ENCODE results near the gene TOMM20L.

Gene TOMM20L

GRCh38 chr14:58364316-58364715, 31.4 kb upstream of the TOMM20L start:
- TF ChIP-seq CTCF (IDR thresholded peaks at IDR 0.05; ENCODE audit: borderline replicate concordance, insufficient read depth, low read depth, low read length): no peak
- no peak overlapping the region for H3K4me3 ChIP-seq (ENCODE audit: low read depth, low read length)

GRCh38 chr14:58367296-58367695, 28.4 kb upstream of the TOMM20L start:
- H3K4me3 ChIP-seq (ENCODE audit: low read depth, low read length): no peak overlapping the region
- no peak for TF ChIP-seq CTCF (IDR thresholded peaks at IDR 0.05; ENCODE audit: borderline replicate concordance, insufficient read depth, low read depth, low read length)

GRCh38 chr14:58368956-58369355, 26.8 kb upstream of the TOMM20L start:
- no peak for TF ChIP-seq CTCF (IDR thresholded peaks at IDR 0.05; ENCODE audit: borderline replicate concordance, insufficient read depth, low read depth, low read length)

GRCh38 chr14:58376791-58377190, 18.9 kb upstream of the TOMM20L start:
- no peak overlapping the region for H3K4me3 ChIP-seq (ENCODE audit: low read depth, low read length)
- TF ChIP-seq CTCF (IDR thresholded peaks at IDR 0.05; ENCODE audit: borderline replicate concordance, insufficient read depth, low read depth, low read length): no peak

More at GRCh38 chr14:58368956-58369355, 26.8 kb upstream of the TOMM20L start:
- no peak overlapping the region for H3K4me3 ChIP-seq (ENCODE audit: low read depth, low read length)

- TF ChIP-seq CTCF (IDR thresholded peaks at IDR 0.05; ENCODE audit: borderline replicate concordance, insufficient read depth, low read depth, low read length): no peak
- no peak overlapping the region for H3K4me3 ChIP-seq (ENCODE audit: low read depth, low read length)
These were observed 4.9 kb upstream of the TOMM20L start for GRCh38 chr14:58390830-58391229.

- no peak for TF ChIP-seq CTCF (IDR thresholded peaks at IDR 0.05; ENCODE audit: borderline replicate concordance, insufficient read depth, low read depth, low read length)
- H3K4me3 ChIP-seq (ENCODE audit: low read depth, low read length): peak overlapping the region; percentile 40
These were observed 243 bp upstream of the TOMM20L start for GRCh38 chr14:58395562-58395811.

GRCh38 chr14:58397156-58397555, 1.4 kb downstream of the TOMM20L start:
- no peak for TF ChIP-seq CTCF (IDR thresholded peaks at IDR 0.05; ENCODE audit: borderline replicate concordance, insufficient read depth, low read depth, low read length)
- no peak overlapping the region for H3K4me3 ChIP-seq (ENCODE audit: low read depth, low read length)

Measured in GM12875 (cell line).